CD4-positive, alpha-beta T cell (primary cell): ENCODE data around the gene HCAR3. TPM values are rescaled to one million over a fixed set of nuclear protein-coding genes. Genes with fewer than 3 reads are reported as not detected.
"Not testable (repeated sequence)": the region's sequence is repeated elsewhere in the genome, so short reads cannot be mapped to it uniquely, and the experiment has no call there.

ENCODE experiments used
- ATAC-seq: fragments of 200-7000 bp; cut with Tn5 transposase; one replicate; pipeline ENCODE4 v1.10.0; 2022; ENCODE audit warnings: mild to moderate bottlenecking; ENCODE audit not compliant: poor library complexity
- CTCF ChIA-PET: fragments of 350-600 bp; sonication (Branson Sonifier 250); formaldehyde crosslinking; loops from one replicate; lab custom pipeline; 2021; ENCODE audit warnings: antibody characterized with exemption, inconsistent platforms; lab: Charles Lee
- POLR2A ChIA-PET: fragments of 350-600 bp; sonication (Branson Sonifier 250); formaldehyde crosslinking; loops from one replicate; lab custom pipeline; 2021; ENCODE audit warnings: antibody characterized with exemption, inconsistent platforms; lab: Charles Lee
- DNase-seq, 14 experiments: peaks; one replicate each; pipeline ENCODE4 v3.0.0-alpha.2; 2013 to 2020; ENCODE audit warnings: mixed read lengths in 2 of 14
- H3K27ac ChIP-seq, 2 donors: one replicate each; pipeline versions ENCODE4 v1.5.1 to v1.7.0; 2013; ENCODE audit warnings: low read length in 2 of 2, low read depth in 1 of 2, mild to moderate bottlenecking in 1 of 2
- H3K27me3 ChIP-seq, 2 experiments: 1 replicate in 1 of 2; 2 replicates in 1 of 2; pipeline versions ENCODE4 v1.6.1 to v1.7.0; 2013; ENCODE audit warnings: low read length in 2 of 2, control low read depth in 1 of 2, mild to moderate bottlenecking in 1 of 2, moderate library complexity in 1 of 2; ENCODE audit not compliant: insufficient read depth in 2 of 2, control insufficient read depth in 1 of 2
- H3K36me3 ChIP-seq: one replicate; pipeline ENCODE4 v1.6.1; 2013; ENCODE audit warnings: low read length, control low read depth; ENCODE audit not compliant: insufficient read depth
- H3K4me1 ChIP-seq: one replicate; pipeline ENCODE4 v1.6.1; 2013; ENCODE audit warnings: low read length, control low read depth; ENCODE audit not compliant: insufficient read depth
- H3K4me3 ChIP-seq: one replicate; pipeline ENCODE4 v1.5.1; 2013; ENCODE audit warnings: mild to moderate bottlenecking, low read length, moderate library complexity
- H3K9me3 ChIP-seq, 2 experiments: 1 replicate in 1 of 2; 2 replicates in 1 of 2; pipeline versions ENCODE4 v1.6.1 to v1.7.0; 2013; ENCODE audit warnings: low read length in 2 of 2, mild to moderate bottlenecking in 2 of 2, control low read depth in 1 of 2, moderate library complexity in 1 of 2; ENCODE audit not compliant: control insufficient read depth in 1 of 2, insufficient read depth in 1 of 2
- H3K27ac Mint-ChIP-seq: one replicate; pipeline ENCODE4 v1.8.0; 2020; ENCODE audit warnings: mixed read lengths
- H3K27me3 Mint-ChIP-seq: one replicate; pipeline ENCODE4 v1.8.0; 2021; ENCODE audit warnings: mixed read lengths
- H3K36me3 Mint-ChIP-seq: one replicate; pipeline ENCODE4 v1.8.0; 2021; ENCODE audit warnings: low read depth, mixed read lengths
- H3K4me1 Mint-ChIP-seq: one replicate; pipeline ENCODE4 v1.8.0; 2021; ENCODE audit warnings: low read depth, mixed read lengths
- H3K4me3 Mint-ChIP-seq: one replicate; pipeline ENCODE4 v1.8.0; 2020; ENCODE audit warnings: mild to moderate bottlenecking, mixed read lengths
- H3K9me3 Mint-ChIP-seq: one replicate; pipeline ENCODE4 v1.8.0; 2020; ENCODE audit warnings: mixed read lengths
- intact Hi-C, 2 experiments: fragments of 100-400 bp; cut with DNase I in 1 of 2; cut with micrococcal nuclease in 1 of 2; formaldehyde crosslinking; loops; one replicate each; pipeline versions ENCODE4 v1.15.1 to v1.9.0; 2023 to 2025; cut with DNase I, micrococcal nuclease
- polyA plus RNA-seq, 2 donors: library from polyadenylated mRNA; unstranded; fragments of 120-200 nt; gene quantifications; one replicate each; pipeline ENCODE4 v1.2.1, GENCODE V29; 2013
- total RNA-seq, 174 experiments: library from RNA in 2 of 174; stranded (reverse) in 2 of 174; gene quantifications; one replicate each; pipeline ENCODE4 v1.2.3 and lab custom pipeline; 2021 to 2026
- TF ChIP-seq, protein P1 (sequence below): fragments of 200-600 bp; IDR thresholded peaks from one replicate; pipeline ENCODE4 v1.8.0; 2022; ENCODE audit warnings: antibody characterized with exemption, mild to moderate bottlenecking

Gene HCAR3
- under 1 TPM; 0.33 to 0.39 TPM for total RNA-seq
- 0.94 TPM for polyA plus RNA-seq (2013, experiment 1 of 2)
- 5.4 TPM for polyA plus RNA-seq (2013, experiment 2 of 2)
- total RNA-seq (lab: John Stamatoyannopoulos, UW) = 0 to 3.9 (median 0.13) reads per million in 172 experiments

DNA sequence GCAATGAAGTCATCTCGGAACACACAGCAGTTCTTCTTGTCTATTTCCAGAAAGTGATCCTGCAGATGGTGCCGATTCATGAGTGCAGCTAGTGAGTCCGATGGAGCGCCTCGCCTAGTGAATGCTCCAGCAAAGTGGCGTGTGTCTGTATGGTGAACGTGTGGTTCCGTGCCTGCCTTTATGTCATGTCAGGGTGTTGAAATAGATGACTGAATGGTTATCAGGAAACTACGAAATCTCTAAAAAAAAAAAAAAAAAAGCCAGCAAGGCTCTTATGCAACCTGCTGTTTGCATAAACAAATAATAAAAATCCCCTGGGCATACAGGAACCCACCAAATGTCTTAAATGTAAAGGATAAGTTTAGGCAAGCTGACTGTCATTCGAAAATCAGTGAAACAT is at the start of gene HCAR3:
Gene HCAR3 (minus strand): TSS at position 154 of the 400 bp plus-strand sequence. CDS start 74 bp downstream, at position 80.
- H3K36me3 Mint-ChIP-seq, H3K4me1 ChIP-seq, POLR2A ChIA-PET, H3K4me1 Mint-ChIP-seq, H3K9me3 ChIP-seq, H3K36me3 ChIP-seq, intact Hi-C loops, CTCF ChIA-PET, H3K4me3 Mint-ChIP-seq, H3K27ac Mint-ChIP-seq, H3K9me3 Mint-ChIP-seq, H3K27me3 ChIP-seq, H3K27ac ChIP-seq, H3K27me3 Mint-ChIP-seq, ATAC-seq, H3K4me3 ChIP-seq: not testable (repeated sequence)
- DNase-seq = peak in 2 of 14 experiments; percentile 58 to 69

DNA sequence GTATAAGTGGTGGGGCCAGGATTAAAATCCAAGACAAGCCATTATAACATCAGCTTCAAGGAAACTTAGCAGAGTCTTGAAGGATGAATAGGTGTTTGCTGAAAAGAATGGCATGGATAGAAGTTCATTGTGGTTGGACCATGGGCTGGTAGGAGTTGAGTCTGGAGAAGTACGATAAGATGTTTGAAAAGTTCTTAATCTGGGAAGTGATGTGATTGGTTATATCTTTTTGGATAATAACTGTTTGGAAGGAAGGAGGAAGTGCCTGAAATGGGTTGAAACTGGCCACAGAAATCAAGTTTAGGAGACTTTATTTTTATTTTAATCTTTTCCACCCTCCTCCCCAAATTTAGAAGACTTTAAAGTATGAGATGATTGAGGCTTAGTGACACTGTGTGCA is 41.0 kb upstream of the HCAR3 start:
- H3K4me1 ChIP-seq = peaks cover 19% of the 10 kb centered on the region
- no peak overlapping the region for H3K4me3 ChIP-seq
- ATAC-seq (no peak), DNase-seq (no peak)
- H3K27ac Mint-ChIP-seq = peak overlapping the region; percentile 8
- H3K27ac ChIP-seq = no peak overlapping the region
- H3K9me3 Mint-ChIP-seq = no peaks in the 10 kb centered on the region
- H3K36me3 Mint-ChIP-seq = peaks cover 86% of the 10 kb centered on the region
- TF ChIP-seq, protein P1, sequence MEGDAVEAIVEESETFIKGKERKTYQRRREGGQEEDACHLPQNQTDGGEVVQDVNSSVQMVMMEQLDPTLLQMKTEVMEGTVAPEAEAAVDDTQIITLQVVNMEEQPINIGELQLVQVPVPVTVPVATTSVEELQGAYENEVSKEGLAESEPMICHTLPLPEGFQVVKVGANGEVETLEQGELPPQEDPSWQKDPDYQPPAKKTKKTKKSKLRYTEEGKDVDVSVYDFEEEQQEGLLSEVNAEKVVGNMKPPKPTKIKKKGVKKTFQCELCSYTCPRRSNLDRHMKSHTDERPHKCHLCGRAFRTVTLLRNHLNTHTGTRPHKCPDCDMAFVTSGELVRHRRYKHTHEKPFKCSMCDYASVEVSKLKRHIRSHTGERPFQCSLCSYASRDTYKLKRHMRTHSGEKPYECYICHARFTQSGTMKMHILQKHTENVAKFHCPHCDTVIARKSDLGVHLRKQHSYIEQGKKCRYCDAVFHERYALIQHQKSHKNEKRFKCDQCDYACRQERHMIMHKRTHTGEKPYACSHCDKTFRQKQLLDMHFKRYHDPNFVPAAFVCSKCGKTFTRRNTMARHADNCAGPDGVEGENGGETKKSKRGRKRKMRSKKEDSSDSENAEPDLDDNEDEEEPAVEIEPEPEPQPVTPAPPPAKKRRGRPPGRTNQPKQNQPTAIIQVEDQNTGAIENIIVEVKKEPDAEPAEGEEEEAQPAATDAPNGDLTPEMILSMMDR = no peak
- no peaks in the 10 kb centered on the region for H3K9me3 ChIP-seq
- H3K27me3 Mint-ChIP-seq = no peaks in the 10 kb centered on the region
- ChIA-PET POLR2A (no interaction called here), CTCF (no interaction called here)
- intact Hi-C loops = loop anchor here (10.0 kb wide), 2 partner anchors 363 to 627 kb away; partner anchors contain the start of gene KMT5A (in 1 of the 2)
- peaks cover 52% of the 10 kb centered on the region for H3K4me1 Mint-ChIP-seq
- H3K36me3 ChIP-seq = peaks cover 74% of the 10 kb centered on the region
- H3K4me3 Mint-ChIP-seq = no peak overlapping the region
- no peaks in the 10 kb centered on the region for H3K27me3 ChIP-seq

DNA sequence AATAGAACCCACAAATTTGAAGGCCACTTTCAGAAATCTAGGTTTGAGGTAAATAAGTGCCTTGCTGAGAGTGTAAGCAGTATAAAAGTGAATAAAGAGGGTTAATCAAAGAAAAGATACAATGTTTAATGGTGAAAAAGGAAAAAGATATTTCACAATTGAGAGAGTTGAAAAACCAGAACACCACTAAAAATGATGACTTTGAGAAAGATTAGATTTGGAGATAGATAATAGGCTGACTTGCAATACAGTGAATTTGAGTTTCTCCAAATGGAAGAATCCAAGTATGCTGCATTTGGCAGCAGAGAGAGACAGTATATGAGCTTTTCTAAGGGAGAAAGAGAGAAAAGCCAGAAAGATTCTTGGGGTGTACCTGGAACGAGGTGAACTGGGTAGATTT is 38.2 kb upstream of the HCAR3 start:
- Mint-ChIP-seq H3K27ac (peak overlapping the region; percentile 97), H3K4me1 (peaks cover 61% of the 10 kb centered on the region), H3K9me3 (no peaks in the 10 kb centered on the region), H3K36me3 (peaks cover 71% of the 10 kb centered on the region), H3K4me3 (peak overlapping the region; percentile 40), H3K27me3 (no peaks in the 10 kb centered on the region)
- Histone ChIP-seq H3K4me1 (peaks cover 23% of the 10 kb centered on the region), H3K9me3 (no peaks in the 10 kb centered on the region), H3K36me3 (peaks cover 55% of the 10 kb centered on the region), H3K27me3 (no peaks in the 10 kb centered on the region), H3K27ac (no peak overlapping the region), H3K4me3 (no peak overlapping the region)
- no peak for ATAC-seq
- TF ChIP-seq, protein P1 = no peak
- POLR2A ChIA-PET = no interaction called here
- intact Hi-C loops = loop anchor here (5.0 to 10.0 kb wide), 4 partner anchors 357 to 630 kb away; partner anchors contain the start of genes DIABLO (in 1 of the 2) and KMT5A (in 1 of the 2)
- CTCF ChIA-PET = no interaction called here
- no peak for DNase-seq
